Spleen (tissue), 13 donors: ENCODE data around the gene PITX1. TPM values are rescaled to one million over a fixed set of nuclear protein-coding genes. Genes with fewer than 3 reads are reported as not detected.
"Not testable (repeated sequence)": the region's sequence is repeated elsewhere in the genome, so short reads cannot be mapped to it uniquely, and the experiment has no call there.

ENCODE experiments used
- DNase-seq: peaks from one replicate; pipeline ENCODE4 v3.0.0-alpha.2; 2020
- H3K27ac ChIP-seq, 8 donors: fragments of 200-600 bp; sonication (generic) in 7 of 8; 1 replicate in 4 of 8; 2 replicates in 4 of 8; pipeline versions ENCODE4 v1.5.0 to v1.8.0; 2016 to 2021; ENCODE audit warnings: inconsistent platforms in 4 of 8, mild to moderate bottlenecking in 4 of 8, moderate library complexity in 1 of 8
- H3K27me3 ChIP-seq, 7 donors: fragments of 200-600 bp; sonication (generic) in 6 of 7; replicated peaks in 1 of 7; 1 replicate in 4 of 7; 2 replicates in 3 of 7; pipeline versions ENCODE4 v1.5.0 to v1.8.0; 2016 to 2021; ENCODE audit warnings: inconsistent platforms in 3 of 7, mild to moderate bottlenecking in 1 of 7
- H3K36me3 ChIP-seq, 6 donors: fragments of 200-600 bp; sonication (generic) in 5 of 6; 1 replicate in 4 of 6; 2 replicates in 2 of 6; pipeline versions ENCODE4 v1.5.0 to v1.8.0; 2016 to 2021; ENCODE audit warnings: inconsistent platforms in 2 of 6
- H3K4me1 ChIP-seq, 6 donors: fragments of 200-600 bp; sonication (generic) in 5 of 6; 1 replicate in 3 of 6; 2 replicates in 3 of 6; pipeline versions ENCODE4 v1.5.0 to v1.8.0; 2016 to 2021; ENCODE audit warnings: inconsistent platforms in 3 of 6
- H3K4me3 ChIP-seq, 8 donors: fragments of 200-600 bp; sonication (generic) in 7 of 8; 1 replicate in 4 of 8; 2 replicates in 4 of 8; pipeline versions ENCODE4 v1.5.0 to v1.8.0; 2016 to 2021; ENCODE audit warnings: inconsistent platforms in 4 of 8, mild to moderate bottlenecking in 4 of 8, moderate library complexity in 2 of 8
- H3K9me3 ChIP-seq, 8 donors: fragments of 200-600 bp; sonication (generic) in 7 of 8; 1 replicate in 4 of 8; 2 replicates in 4 of 8; pipeline versions ENCODE4 v1.5.0 to v1.8.0; 2016 to 2021; ENCODE audit warnings: inconsistent platforms in 4 of 8
- CTCF ChIP-seq, 11 experiments: fragments of 200-600 bp in 7 of 11; fragments of 450-650 bp in 4 of 11; sonication (generic) in 4 of 11; IDR thresholded peaks in 8 of 11; conservative IDR thresholded peaks in 3 of 11; 1 replicate in 7 of 11; 2 replicates in 4 of 11; pipeline versions ENCODE4 v1.4.0 to v1.8.0; 2016 to 2021; ENCODE audit warnings: antibody characterized with exemption in 11 of 11, inconsistent platforms in 4 of 11, mild to moderate bottlenecking in 1 of 11
- POLR2A ChIP-seq, 3 donors: fragments of 450-650 bp; IDR thresholded peaks; one replicate each; pipeline ENCODE4 v1.5.1; 2017; ENCODE audit warnings: antibody characterized with exemption in 3 of 3, mild to moderate bottlenecking in 1 of 3
- POLR2AphosphoS5 ChIP-seq, 3 donors: sonication (generic); formaldehyde crosslinking; IDR thresholded peaks; one replicate each; pipeline ENCODE4 v1.5.1; 2017; ENCODE audit warnings: antibody characterized with exemption in 3 of 3
- WGBS, 5 donors: extraction: QIAGEN DNeasy Blood & Tissue Kit in 3 of 5; methylation state at CpG; one replicate each; pipeline versions ENCODE4 v1.1.5 to v1.1.7; 2013 to 2018; 5-methylcytosine and 5-hydroxymethylcytosine counted together
- intact Hi-C: fragments of 100-400 bp; cut with DNase I; formaldehyde crosslinking; loops from one replicate; pipeline ENCODE4 v1.15.0; 2023; ENCODE audit warnings: low total_unique reads
- long read RNA-seq, 2 donors: transcript quantifications; one replicate each; lab custom pipeline, GENCODE V29; 2026
- polyA plus RNA-seq, 3 donors: library from polyadenylated mRNA; stranded (reverse); fragments of 200-250 nt; gene quantifications; one replicate each; pipeline ENCODE4 v1.2.1, GENCODE V29; 2013
- total RNA-seq, 7 donors: library from RNA; depleted of rRNA in 3 of 7; stranded (reverse); fragments of >200 nt in 3 of 7; fragmentation: NEBNext Ultra II Directional in 4 of 7; extraction: Animal tissue kit (Norgen Biotek cat#: 25700) in 4 of 7; gene quantifications; one replicate each; pipeline versions ENCODE4 v1.1.0 to v1.2.1, GENCODE V29; 2016 to 2021
- donor health status: healthy with polysubstance abuse.
- donor health status: DM: no; HTN: no; CAD: no; lungs with moderate emphysema.
- donor health status: DM: no; HTN: no; CAD: no.
- donor health status: Bipolar disorder and iron deficiency.
- donor health status: healthy.
- donor health status: DM: no; HTN: no; CAD: no.
- donor health status: DM: yes; HTN: yes; CAD: no.

The PITX1 gene
- total RNA-seq (under 1 TPM in 1 of 7 donors, not detected in 6; 0.98 TPM), polyA plus RNA-seq (under 1 TPM; 0.04 to 0.38 (median 0.09) TPM)
- long read RNA-seq, donor 1 = 0 reads
- long read RNA-seq, donor 2 = 0 reads

DNA sequence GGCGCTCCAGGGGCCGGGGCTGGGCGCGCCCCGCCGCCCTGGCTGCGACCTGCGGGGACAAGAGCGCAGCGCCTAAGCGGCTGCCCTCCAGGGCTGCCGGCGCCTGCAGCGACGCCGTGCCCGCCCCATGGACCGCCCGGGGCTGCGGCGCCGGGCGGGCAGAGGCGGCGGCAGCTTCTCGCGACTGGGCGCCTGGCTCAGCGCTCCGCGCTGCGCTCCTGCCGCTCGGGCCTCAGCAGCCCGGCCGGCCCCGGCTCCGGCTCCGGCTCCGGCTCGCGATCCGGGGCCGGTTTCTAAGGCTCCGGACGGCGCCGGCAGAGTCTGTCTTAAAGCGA is at the start of gene PITX1:
TSS of gene PITX1 (minus strand) at position 328 of the 335 bp plus-strand sequence. CDS start 347 bp downstream, outside the sequence.
- intact Hi-C loops = no loop called here
- Histone ChIP-seq H3K27ac (no peak within 1 kb of the TSS), H3K27me3 (peaks cover 27 to 100% (median 100%) of the 10 kb centered on the region in 7 donors)

GRCh38 chr5:135083334-135083733 is 49.3 kb upstream of the PITX1 start:
- 63 to 77% (median 66%) methylated on average over 3 of the region's 3 CpGs for WGBS, 5 donors
- H3K4me1 ChIP-seq, H3K36me3 ChIP-seq: not testable (repeated sequence)

More for the DNA sequence above, at the start of gene PITX1:
- WGBS, 5 donors = 0 to 5% (median 1%) methylated on average over 1 to 49 of the region's 49 CpGs
- TF ChIP-seq CTCF (IDR thresholded peaks at IDR 0.05 in 8 of 11, conservative IDR thresholded peaks at IDR 0.05 in 3 of 11) (no peak), POLR2A (IDR thresholded peaks at IDR 0.05) (no peak), POLR2AphosphoS5 (IDR thresholded peaks at IDR 0.05) (no peak)
- DNase-seq = no peak
- Histone ChIP-seq H3K4me1 (peaks cover 27 to 67% (median 51%) of the 10 kb centered on the region in 6 donors), H3K9me3 (peaks cover 0 to 6% (median 0%) of the 10 kb centered on the region in 8 donors), H3K4me3 (peak within 1 kb of the TSS; percentile 9 to 67 (median 42)), H3K36me3 (no peaks in the 10 kb centered on the region)

GRCh38 chr5:135081240-135081639 is 47.2 kb upstream of the PITX1 start:
- DNase-seq = no peak
- intact Hi-C loops = no loop called here
- Histone ChIP-seq H3K27me3 (peaks cover 0 to 14% (median 0%) of the 10 kb centered on the region in 7 donors), H3K9me3 (peaks cover 0 to 24% (median 17%) of the 10 kb centered on the region in 8 donors), H3K36me3 (no peaks in the 10 kb centered on the region), H3K4me1 (no peaks in the 10 kb centered on the region), H3K27ac (no peak overlapping the region), H3K4me3 (no peak overlapping the region)
- TF ChIP-seq CTCF (IDR thresholded peaks at IDR 0.05 in 8 of 11, conservative IDR thresholded peaks at IDR 0.05 in 3 of 11) (no peak), POLR2AphosphoS5 (IDR thresholded peaks at IDR 0.05) (no peak), POLR2A (IDR thresholded peaks at IDR 0.05) (no peak)
- WGBS, 5 donors = 82 to 91% (median 88%) methylated on average over 2 of the region's 2 CpGs

More at GRCh38 chr5:135083334-135083733, 49.3 kb upstream of the PITX1 start:
- peaks cover 0 to 24% (median 17%) of the 10 kb centered on the region in 8 donors for H3K9me3 ChIP-seq
- H3K27me3 ChIP-seq = peaks cover 0 to 25% (median 0%) of the 10 kb centered on the region in 7 donors
- DNase-seq, H3K4me3 ChIP-seq, intact Hi-C loops, H3K27ac ChIP-seq: not testable (repeated sequence)

GRCh38 chr5:135079760-135080159 is 45.7 kb upstream of the PITX1 start:
- TF ChIP-seq POLR2A (IDR thresholded peaks at IDR 0.05) (no peak), POLR2AphosphoS5 (IDR thresholded peaks at IDR 0.05) (no peak), CTCF (IDR thresholded peaks at IDR 0.05 in 8 of 11, conservative IDR thresholded peaks at IDR 0.05 in 3 of 11) (no peak)
- DNase-seq = peak; percentile 41
- WGBS, 5 donors = 68 to 89% (median 76%) methylated on average over 2 of the region's 2 CpGs

More at GRCh38 chr5:135079760-135080159, 45.7 kb upstream of the PITX1 start:
- Histone ChIP-seq H3K4me1 (no peaks in the 10 kb centered on the region), H3K27ac (no peak overlapping the region), H3K4me3 (no peak overlapping the region), H3K36me3 (no peaks in the 10 kb centered on the region), H3K9me3 (peaks cover 0 to 24% (median 17%) of the 10 kb centered on the region in 8 donors), H3K27me3 (peaks cover 0 to 17% (median 0%) of the 10 kb centered on the region in 7 donors)
- intact Hi-C loops = no loop called here
